AG04450 (cell line): ENCODE measurements around the gene RPL28. TPM values are rescaled to one million over a fixed set of nuclear protein-coding genes. Genes with fewer than 3 reads are reported as not detected.
"Not testable (repeated sequence)": the region's sequence is repeated elsewhere in the genome, so short reads cannot be mapped to it uniquely, and the experiment has no call there.

ENCODE experiments used
- CTCF ChIA-PET: fragments of 300-600, 350-600 bp; formaldehyde crosslinking; extraction: SDS; loops from one replicate; lab custom pipeline; 2022; ENCODE audit warnings: antibody characterized with exemption, inconsistent platforms; lab: Charles Lee
- POLR2A ChIA-PET: fragments of 350-600 bp; formaldehyde crosslinking; extraction: SDS; loops from one replicate; lab custom pipeline; 2021; ENCODE audit warnings: antibody characterized with exemption, inconsistent platforms; lab: Yijun Ruan, JAX
- DNase-seq: peaks from one replicate; pipeline ENCODE4 v3.0.0-alpha.2; 2011; ENCODE audit warnings: low read depth, low spot score
- H3K27ac ChIP-seq: one replicate; pipeline ENCODE4 v1.5.1; 2012; ENCODE audit warnings: low read depth, low read length, control low read depth
- H3K27me3 ChIP-seq: one replicate; pipeline ENCODE4 v1.6.0; 2012; ENCODE audit warnings: low read length; ENCODE audit not compliant: control insufficient read depth, insufficient read depth
- H3K4me3 ChIP-seq: 2 replicates; pipeline ENCODE4 v1.5.1; 2011; ENCODE audit warnings: mild to moderate bottlenecking, low read depth, low read length, control low read depth
- H3K9me3 ChIP-seq: 2 replicates; pipeline ENCODE4 v1.5.1; 2012; ENCODE audit warnings: low read length; ENCODE audit not compliant: control insufficient read depth, insufficient read depth
- CTCF ChIP-seq: IDR thresholded peaks from 2 replicates; pipeline ENCODE4 v1.5.1; 2011; ENCODE audit warnings: low read depth, low read length, control low read depth, inconsistent platforms
- polyA plus RNA-seq: library from polyadenylated mRNA; depleted of rRNA; stranded (reverse); fragments of >200 nt; gene quantifications from 2 replicates; pipeline ENCODE4 v1.2.3, GENCODE V29; 2011

The RPL28 gene
- polyA plus RNA-seq, 1 experiment, result 325 TPM

DNA sequence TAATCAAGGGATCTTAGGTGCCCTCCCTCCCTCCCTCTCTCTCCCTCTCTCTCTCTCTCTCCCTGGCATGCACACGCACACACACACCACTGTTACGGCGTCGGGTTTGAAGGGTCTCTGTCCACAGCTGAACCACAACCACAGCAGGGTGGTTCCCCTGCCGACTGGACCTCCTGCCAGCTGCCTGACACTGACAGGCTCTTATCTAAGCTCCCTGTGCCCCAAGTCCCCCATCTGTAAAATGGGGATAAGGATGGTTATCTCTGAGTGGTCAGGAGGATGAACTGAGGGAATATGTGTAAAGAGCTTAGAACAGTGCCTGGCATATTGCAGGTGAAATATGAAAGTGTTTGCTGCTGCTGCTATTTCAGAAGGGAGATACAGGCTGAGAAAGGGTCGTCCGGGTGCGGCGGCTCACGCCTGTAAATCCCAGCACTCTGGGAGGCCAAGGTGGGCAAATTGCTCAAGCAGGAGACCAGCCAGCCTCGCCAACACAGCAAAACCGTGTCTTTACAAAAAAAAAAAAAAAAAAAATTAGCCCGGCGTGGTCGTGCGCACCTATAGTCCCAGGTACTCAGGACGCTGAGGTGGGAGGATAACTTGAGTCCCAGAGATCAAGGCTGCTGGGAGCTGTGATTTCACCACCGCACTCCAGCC, 58.2 kb downstream of the RPL28 start:
- H3K27me3 ChIP-seq, result peaks cover 65% of the 10 kb centered on the region
- POLR2A ChIA-PET, result no interaction called here

DNA sequence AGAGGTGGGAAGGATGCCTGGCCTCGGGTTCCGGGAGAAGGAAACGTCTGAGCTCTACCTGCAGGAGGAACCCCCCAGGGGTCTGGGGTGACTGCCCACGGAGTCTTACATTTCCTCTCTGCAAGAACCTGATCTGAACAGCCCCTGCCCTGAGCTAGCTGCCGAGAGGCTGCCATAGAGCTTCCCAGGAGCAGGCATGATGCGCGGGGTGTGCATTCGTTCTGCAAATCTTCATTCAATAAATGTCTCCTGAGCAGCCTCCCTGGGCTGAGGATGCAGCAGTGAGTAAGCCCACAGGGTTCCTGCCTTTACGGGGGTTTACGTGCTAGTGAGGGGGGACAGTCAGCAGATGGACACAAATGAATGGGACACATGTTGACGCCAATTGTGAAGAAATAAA, 58.9 kb downstream of the RPL28 start:
- ChIA-PET CTCF (no interaction called here), POLR2A (no interaction called here)
- no peak overlapping the region for H3K4me3 ChIP-seq
- no peak for DNase-seq
- TF ChIP-seq CTCF, result no peak
- H3K9me3 ChIP-seq, result peaks cover 14% of the 10 kb centered on the region; the same call in 1 of the 2 replicates
- H3K27ac ChIP-seq, result no peak overlapping the region
- peaks cover 64% of the 10 kb centered on the region for H3K27me3 ChIP-seq

More for the DNA sequence above, 58.2 kb downstream of the RPL28 start:
- TF ChIP-seq CTCF, result no peak
- no peak for DNase-seq
- no peak overlapping the region for H3K4me3 ChIP-seq
- CTCF ChIA-PET, result no interaction called here
- peaks cover 8% of the 10 kb centered on the region; the same call in 1 of the 2 replicates for H3K9me3 ChIP-seq
- no peak overlapping the region for H3K27ac ChIP-seq

DNA sequence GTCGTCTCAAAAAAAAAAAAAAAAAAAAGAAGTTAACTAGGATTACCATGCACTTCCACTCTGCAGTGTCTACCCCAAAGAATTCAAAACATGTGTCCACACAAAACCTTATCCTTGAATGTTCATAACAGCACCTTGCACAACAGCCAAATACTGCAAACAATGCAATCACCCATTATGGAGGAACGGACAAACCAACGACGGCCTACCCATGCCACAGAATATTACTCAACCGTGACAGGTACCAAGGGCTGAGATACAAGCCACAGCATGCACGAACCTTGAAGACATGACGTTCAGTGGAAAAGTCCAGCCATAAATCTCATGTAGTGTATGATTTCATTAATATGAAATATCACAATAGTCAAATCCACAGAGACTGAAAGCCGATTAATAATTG, 60.3 kb downstream of the RPL28 start:
- no peak for TF ChIP-seq CTCF
- H3K27ac ChIP-seq, result no peak overlapping the region
- H3K4me3 ChIP-seq, result no peak overlapping the region
- DNase-seq, result no peak
- H3K27me3 ChIP-seq, result peaks cover 64% of the 10 kb centered on the region
- peaks cover 7% of the 10 kb centered on the region; the same call in 1 of the 2 replicates for H3K9me3 ChIP-seq
- ChIA-PET CTCF (no interaction called here), POLR2A (interaction anchor here (0.7 kb wide), 1 partner anchor 39 kb away, joined by 8 read pairs; no protein-coding TSS in a partner anchor)

DNA sequence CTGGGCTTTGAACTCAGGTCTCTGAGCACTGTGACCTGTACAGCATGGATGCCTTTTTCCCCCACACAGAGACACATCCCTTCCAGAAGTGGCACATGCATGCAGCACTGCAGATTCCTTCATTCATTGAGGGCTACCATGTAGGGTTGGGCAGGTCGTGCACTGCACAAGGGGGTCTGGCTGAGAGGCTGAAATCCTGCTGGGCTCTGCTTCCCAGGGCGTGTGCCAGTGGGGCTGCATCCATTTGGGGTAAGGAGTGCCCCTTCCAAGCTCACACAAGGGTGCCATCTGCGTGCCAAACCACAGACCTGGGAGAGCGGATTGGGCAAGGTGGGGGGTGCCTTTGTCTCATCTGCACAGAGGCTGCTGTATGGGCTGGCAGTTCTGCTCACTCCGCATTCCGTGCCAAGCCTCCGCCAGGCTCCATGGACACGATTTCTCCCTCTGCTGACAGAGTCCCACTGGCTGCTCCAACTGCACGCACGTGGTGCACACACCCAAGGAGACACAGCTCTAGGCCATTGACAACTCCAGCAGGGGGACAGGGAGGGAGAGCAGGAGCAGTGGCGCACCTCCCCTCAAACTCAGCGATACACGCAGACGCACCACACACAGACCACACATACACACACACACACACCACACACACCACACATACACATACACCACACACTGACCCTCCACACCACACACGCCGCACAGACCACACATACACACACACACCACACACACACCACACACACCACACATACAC, 61.9 kb downstream of the RPL28 start:
- POLR2A ChIA-PET, result no interaction called here

GRCh38 chr19:55448175-55448490, 62.4 kb downstream of the RPL28 start:
- H3K4me3 ChIP-seq, CTCF ChIA-PET, H3K9me3 ChIP-seq, DNase-seq, H3K27ac ChIP-seq, POLR2A ChIA-PET: not testable (repeated sequence)
- peaks cover 64% of the 10 kb centered on the region for H3K27me3 ChIP-seq

More for the DNA sequence above, 61.9 kb downstream of the RPL28 start:
- no peak overlapping the region for H3K4me3 ChIP-seq
- peaks cover 7% of the 10 kb centered on the region; the same call in 1 of the 2 replicates for H3K9me3 ChIP-seq
- H3K27ac ChIP-seq, result no peak overlapping the region
- no peak for DNase-seq
- CTCF ChIA-PET, result interaction anchor here (1.0 kb wide), 1 partner anchor 56 kb away, joined by 3 read pairs; no protein-coding TSS in a partner anchor
- peaks cover 64% of the 10 kb centered on the region for H3K27me3 ChIP-seq
- no peak for TF ChIP-seq CTCF
